Neural crest cell (in vitro differentiated cells): ENCODE results near the gene RMDN3. TPM values are rescaled to one million over a fixed set of nuclear protein-coding genes. Genes with fewer than 3 reads are reported as not detected.

Experiments used
- DNase-seq: peaks from one replicate; pipeline ENCODE4 v3.0.0; 2021; ENCODE audit warnings: low read depth, mixed read lengths, low spot score
- H3K27ac Mint-ChIP-seq: one replicate; pipeline ENCODE4 v1.8.0; 2021; ENCODE audit warnings: mild to moderate bottlenecking, mixed read lengths; ENCODE audit not compliant: unreplicated experiment
- H3K27me3 Mint-ChIP-seq: 2 replicates; pipeline ENCODE4 v1.8.0; 2021; ENCODE audit warnings: low read depth, mild to moderate bottlenecking, mixed read lengths
- H3K36me3 Mint-ChIP-seq: 2 replicates; pipeline ENCODE4 v1.8.0; 2021; ENCODE audit warnings: low read depth, mild to moderate bottlenecking, mixed read lengths
- H3K4me1 Mint-ChIP-seq: 2 replicates; pipeline ENCODE4 v1.8.0; 2021; ENCODE audit warnings: mixed read lengths
- H3K4me3 Mint-ChIP-seq: one replicate; pipeline ENCODE4 v1.8.0; 2021; ENCODE audit warnings: mild to moderate bottlenecking, mixed read lengths
- H3K9me3 Mint-ChIP-seq: 2 replicates; pipeline ENCODE4 v1.8.0; 2021; ENCODE audit warnings: mixed read lengths
- CTCF ChIP-seq: fragments of 200-600 bp; sonication (generic); conservative IDR thresholded peaks from 2 replicates; pipeline ENCODE4 v1.5.0; 2021; ENCODE audit warnings: antibody characterized with exemption, mild to moderate bottlenecking
- total RNA-seq: library from RNA; stranded (reverse); gene quantifications from 2 replicates; pipeline ENCODE4 v1.2.1, GENCODE V29; 2021

Gene RMDN3
- total RNA-seq, 1 donor from 2014 or later, result 32.2 TPM

- Mint-ChIP-seq H3K36me3 (peaks cover 2% of the 10 kb centered on the region), H3K4me3 (no peak overlapping the region), H3K9me3 (no peaks in the 10 kb centered on the region), H3K27me3 (no peaks in the 10 kb centered on the region), H3K27ac (peak overlapping the region; percentile 41), H3K4me1 (peaks cover 25% of the 10 kb centered on the region)
- TF ChIP-seq CTCF, result no peak
- DNase-seq, result no peak
Measured at GRCh38 chr15:40796041-40796440, 41.0 kb upstream of the RMDN3 start.

- H3K4me3 Mint-ChIP-seq, result no peak overlapping the region
- H3K27me3 Mint-ChIP-seq, result no peaks in the 10 kb centered on the region
- no peak overlapping the region for H3K27ac Mint-ChIP-seq
- peaks cover 2% of the 10 kb centered on the region for H3K36me3 Mint-ChIP-seq
- peaks cover 14% of the 10 kb centered on the region for H3K4me1 Mint-ChIP-seq
- no peaks in the 10 kb centered on the region for H3K9me3 Mint-ChIP-seq
- DNase-seq, result no peak
- TF ChIP-seq CTCF, result no peak
Measured at GRCh38 chr15:40793216-40793989, 38.3 kb upstream of the RMDN3 start.

- no peak for TF ChIP-seq CTCF
- DNase-seq, result no peak
- H3K36me3 Mint-ChIP-seq, result peaks cover 2% of the 10 kb centered on the region
- H3K27ac Mint-ChIP-seq, result no peak overlapping the region
- H3K27me3 Mint-ChIP-seq, result no peaks in the 10 kb centered on the region
- no peaks in the 10 kb centered on the region for H3K9me3 Mint-ChIP-seq
- H3K4me3 Mint-ChIP-seq, result no peak overlapping the region
- peaks cover 8% of the 10 kb centered on the region for H3K4me1 Mint-ChIP-seq
Measured at GRCh38 chr15:40792394-40792793, 37.3 kb upstream of the RMDN3 start.

GRCh38 chr15:40790718-40791117, 35.7 kb upstream of the RMDN3 start:
- no peak overlapping the region for H3K27ac Mint-ChIP-seq
- H3K9me3 Mint-ChIP-seq, result no peaks in the 10 kb centered on the region
- H3K4me1 Mint-ChIP-seq, result peaks cover 3% of the 10 kb centered on the region
- TF ChIP-seq CTCF, result no peak
- H3K36me3 Mint-ChIP-seq, result peaks cover 2% of the 10 kb centered on the region
- DNase-seq, result no peak
- H3K27me3 Mint-ChIP-seq, result no peaks in the 10 kb centered on the region
- H3K4me3 Mint-ChIP-seq, result no peak overlapping the region

GRCh38 chr15:40789999-40790398, 34.9 kb upstream of the RMDN3 start:
- no peaks in the 10 kb centered on the region for H3K9me3 Mint-ChIP-seq
- peaks cover 3% of the 10 kb centered on the region for H3K4me1 Mint-ChIP-seq
- no peak for TF ChIP-seq CTCF
- no peak overlapping the region for H3K27ac Mint-ChIP-seq
- peaks cover 2% of the 10 kb centered on the region for H3K36me3 Mint-ChIP-seq
- H3K27me3 Mint-ChIP-seq, result no peaks in the 10 kb centered on the region
- DNase-seq, result no peak
- H3K4me3 Mint-ChIP-seq, result no peak overlapping the region
